Lower leg skin (tissue), 3 donors: ENCODE results near the gene UHRF1.

ENCODE experiments used
- POLR2A ChIP-seq, 2 donors: fragments of 450-650 bp; IDR thresholded peaks; one replicate each; pipeline ENCODE4 v1.6.1; 2016 to 2017; ENCODE audit warnings: antibody characterized with exemption in 2 of 2, mild to moderate bottlenecking in 1 of 2, moderate library complexity in 1 of 2
- TF ChIP-seq, protein P1 (sequence below), 3 donors: fragments of 450-650 bp; IDR thresholded peaks; one replicate each; pipeline ENCODE4 v1.5.1; 2016; ENCODE audit warnings: antibody characterized with exemption in 3 of 3, mild to moderate bottlenecking in 3 of 3, moderate library complexity in 2 of 3

DNA sequence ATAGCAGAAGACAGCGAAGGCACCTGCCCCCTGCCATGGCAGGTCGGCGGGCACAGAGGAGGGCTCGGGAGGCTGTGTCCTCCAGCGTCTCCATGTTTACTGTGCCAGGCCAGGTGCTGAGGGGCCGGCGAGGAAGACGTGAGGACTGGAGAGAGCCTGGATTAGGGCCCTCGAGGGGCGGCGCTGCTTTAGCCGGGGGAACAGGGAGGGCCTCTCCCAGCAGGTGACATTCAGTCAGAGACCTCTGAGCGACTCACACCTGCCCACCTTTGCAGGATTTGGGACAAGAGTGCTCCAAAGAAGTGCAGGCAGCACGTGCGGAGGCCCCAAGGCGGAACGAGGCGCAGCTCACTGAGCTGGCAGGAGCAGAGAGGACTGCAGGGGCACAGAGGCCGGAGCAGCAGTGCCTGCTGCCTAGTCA is 77.2 kb downstream of the UHRF1 start:
- TF ChIP-seq, protein P1, sequence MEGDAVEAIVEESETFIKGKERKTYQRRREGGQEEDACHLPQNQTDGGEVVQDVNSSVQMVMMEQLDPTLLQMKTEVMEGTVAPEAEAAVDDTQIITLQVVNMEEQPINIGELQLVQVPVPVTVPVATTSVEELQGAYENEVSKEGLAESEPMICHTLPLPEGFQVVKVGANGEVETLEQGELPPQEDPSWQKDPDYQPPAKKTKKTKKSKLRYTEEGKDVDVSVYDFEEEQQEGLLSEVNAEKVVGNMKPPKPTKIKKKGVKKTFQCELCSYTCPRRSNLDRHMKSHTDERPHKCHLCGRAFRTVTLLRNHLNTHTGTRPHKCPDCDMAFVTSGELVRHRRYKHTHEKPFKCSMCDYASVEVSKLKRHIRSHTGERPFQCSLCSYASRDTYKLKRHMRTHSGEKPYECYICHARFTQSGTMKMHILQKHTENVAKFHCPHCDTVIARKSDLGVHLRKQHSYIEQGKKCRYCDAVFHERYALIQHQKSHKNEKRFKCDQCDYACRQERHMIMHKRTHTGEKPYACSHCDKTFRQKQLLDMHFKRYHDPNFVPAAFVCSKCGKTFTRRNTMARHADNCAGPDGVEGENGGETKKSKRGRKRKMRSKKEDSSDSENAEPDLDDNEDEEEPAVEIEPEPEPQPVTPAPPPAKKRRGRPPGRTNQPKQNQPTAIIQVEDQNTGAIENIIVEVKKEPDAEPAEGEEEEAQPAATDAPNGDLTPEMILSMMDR (IDR thresholded peaks at IDR 0.05) = no peak
- TF ChIP-seq POLR2A (IDR thresholded peaks at IDR 0.05) = no peak
